NT2/D1 (cell line): ENCODE data around the gene DOCK1.

ENCODE experiments used
- YY1 ChIP-seq: IDR thresholded peaks from 2 replicates; pipeline ENCODE4 v1.6.1; 2011; ENCODE audit not compliant: insufficient read length, insufficient read depth
- ZNF274 ChIP-seq: IDR thresholded peaks from 2 replicates; pipeline ENCODE4 v1.6.1; 2011; ENCODE audit warnings: mild to moderate bottlenecking, low read depth, low read length

DNA sequence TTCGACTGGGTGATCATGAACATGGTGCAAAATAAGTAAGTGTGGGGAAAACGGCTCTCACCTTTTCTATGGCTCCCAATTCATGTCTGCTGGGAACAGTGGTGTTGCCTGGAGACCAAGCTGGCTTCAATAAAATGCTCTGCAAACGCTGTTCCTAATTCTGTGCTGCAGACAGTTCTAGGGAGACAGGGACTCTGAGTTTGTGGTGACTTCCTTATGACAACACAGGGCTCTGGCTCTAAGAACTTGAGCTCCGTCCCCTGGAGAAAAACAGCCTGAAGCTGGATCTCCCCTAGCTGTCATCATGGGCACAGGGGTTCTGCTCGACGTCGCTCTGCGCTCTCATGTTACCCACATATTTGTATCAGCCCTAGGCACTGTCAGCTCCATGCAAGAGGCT, 352.2 kb downstream of the DOCK1 start:
- TF ChIP-seq ZNF274 = no peak
- no peak for TF ChIP-seq YY1
